H1 (cell line): ENCODE results near the gene DYNC2H1. TPM values are rescaled to one million over a fixed set of nuclear protein-coding genes. Genes with fewer than 3 reads are reported as not detected.

Source experiments
- CTCF ChIA-PET: fragments of 300-600 bp; sonication (Branson Sonifier 250); formaldehyde crosslinking; loops from one replicate; lab custom pipeline; 2021; ENCODE audit not compliant: partially characterized antibody; lab: Charles Lee
- POLR2A ChIA-PET: fragments of 300-600 bp; sonication (Branson Sonifier 250); formaldehyde crosslinking; loops from one replicate; lab custom pipeline; 2021; ENCODE audit warnings: inconsistent platforms; ENCODE audit not compliant: partially characterized antibody; lab: Charles Lee
- DNase-seq, 2 experiments: peaks; one replicate each; pipeline versions ENCODE4 v3.0.0 to v3.0.0-alpha.2; 2010 to 2022; ENCODE audit warnings: low spot score in 2 of 2, low read depth in 1 of 2, mixed read lengths in 1 of 2
- FAIRE-seq: peaks from 2 replicates; lab custom pipeline; 2011; peaks lifted over from hg19 to GRCh38; lab: Jason Lieb, UNC
- H2AFZ ChIP-seq: 2 replicates; pipeline ENCODE4 v1.8.1; 2012; ENCODE audit warnings: low read length, inconsistent platforms
- H2AK5ac ChIP-seq: 2 replicates; pipeline ENCODE4 v1.6.1; 2013; ENCODE audit warnings: low read depth, low read length
- H2BK120ac ChIP-seq: replicated peaks from 2 replicates; pipeline ENCODE3; 2013; ENCODE audit warnings: low read depth, low read length, inconsistent platforms
- H2BK12ac ChIP-seq: 2 replicates; pipeline ENCODE4 v1.6.1; 2013; ENCODE audit warnings: low read depth, low read length
- H2BK15ac ChIP-seq: 2 replicates; pipeline ENCODE4 v1.6.1; 2013; ENCODE audit warnings: low read length
- H2BK20ac ChIP-seq: 2 replicates; pipeline ENCODE4 v1.6.1; 2013; ENCODE audit warnings: low read length
- H2BK5ac ChIP-seq: 2 replicates; pipeline ENCODE4 v1.6.1; 2013; ENCODE audit warnings: low read depth, low read length
- H3K14ac ChIP-seq: 2 replicates; pipeline ENCODE4 v1.6.1; 2013; ENCODE audit warnings: inconsistent platforms; ENCODE audit not compliant: insufficient read length
- H3K18ac ChIP-seq: 2 replicates; pipeline ENCODE4 v1.6.1; 2013; ENCODE audit warnings: low read length; ENCODE audit errors: extremely low read depth
- H3K23ac ChIP-seq: 2 replicates; pipeline ENCODE4 v1.6.1; 2013; ENCODE audit warnings: inconsistent platforms; ENCODE audit not compliant: insufficient read length
- H3K23me2 ChIP-seq: 2 replicates; pipeline ENCODE4 v1.6.1; 2013; ENCODE audit warnings: low read depth, low read length
- H3K27ac ChIP-seq: 2 replicates; pipeline ENCODE4 v1.6.1; 2011; ENCODE audit warnings: low read depth, low read length, inconsistent platforms
- H3K27me3 ChIP-seq, 4 experiments: replicated peaks in 1 of 4; 1 replicate in 1 of 4; 2 replicates in 3 of 4; pipeline versions ENCODE4 v1.6.1 to v1.8.1; 2011 to 2013; ENCODE audit warnings: low read length in 3 of 4, mild to moderate bottlenecking in 3 of 4, inconsistent platforms in 2 of 4, mixed read lengths in 2 of 4, moderate library complexity in 1 of 4; ENCODE audit not compliant: control insufficient read depth in 3 of 4, insufficient read depth in 3 of 4; ENCODE audit errors: extremely low read depth in 1 of 4
- H3K36me3 ChIP-seq, 4 experiments: 2 replicates each; pipeline versions ENCODE4 v1.6.1 to v1.8.1; 2011 to 2013; ENCODE audit warnings: mild to moderate bottlenecking in 4 of 4, low read length in 3 of 4, moderate library complexity in 2 of 4, control low read depth in 1 of 4, inconsistent platforms in 1 of 4; ENCODE audit not compliant: insufficient read depth in 4 of 4, control insufficient read depth in 2 of 4
- H3K4ac ChIP-seq: replicated peaks from 2 replicates; pipeline ENCODE3; 2013; ENCODE audit warnings: low read length, low read depth, mixed read lengths, inconsistent platforms; ENCODE audit not compliant: insufficient read length
- H3K4me1 ChIP-seq, 4 experiments: replicated peaks in 1 of 4; 1 replicate in 1 of 4; 2 replicates in 3 of 4; pipeline versions ENCODE4 v1.6.1 to v1.8.1; 2011 to 2013; ENCODE audit warnings: low read length in 3 of 4, inconsistent platforms in 2 of 4, mixed read lengths in 1 of 4; ENCODE audit not compliant: insufficient read depth in 4 of 4, control insufficient read depth in 3 of 4
- H3K4me2 ChIP-seq, 2 experiments: 2 replicates each; pipeline versions ENCODE4 v1.6.1 to v1.8.1; 2011 to 2013; ENCODE audit warnings: low read depth in 2 of 2, low read length in 2 of 2, control low read depth in 1 of 2, inconsistent platforms in 1 of 2, mild to moderate bottlenecking in 1 of 2; ENCODE audit not compliant: insufficient read depth in 1 of 2
- H3K4me3 ChIP-seq, 4 experiments: fragments of 200-600, 300-600 bp in 1 of 4; sonication (generic), shearing (Covaris generic), sonication (Bioruptor Twin) in 1 of 4; 2 replicates each; pipeline versions ENCODE4 v1.5.1 to v1.8.1; 2011 to 2016; ENCODE audit warnings: low read length in 4 of 4, low read depth in 3 of 4, control low read depth in 2 of 4, inconsistent platforms in 2 of 4, mild to moderate bottlenecking in 2 of 4, mixed read lengths in 1 of 4, moderate library complexity in 1 of 4; ENCODE audit not compliant: insufficient read depth in 2 of 4; ENCODE audit errors: extremely low read depth in 1 of 4
- H3K56ac ChIP-seq: replicated peaks from 2 replicates; pipeline ENCODE3; 2013; ENCODE audit warnings: low read depth, mild to moderate bottlenecking, mixed read lengths, low read length, inconsistent platforms; ENCODE audit not compliant: insufficient read length
- H3K79me1 ChIP-seq: 2 replicates; pipeline ENCODE4 v1.6.1; 2013; ENCODE audit warnings: low read depth, low read length, control low read depth
- H3K79me2 ChIP-seq, 2 experiments: 2 replicates each; pipeline versions ENCODE4 v1.6.1 to v1.8.1; 2012 to 2013; ENCODE audit warnings: low read length in 2 of 2, mild to moderate bottlenecking in 2 of 2, inconsistent platforms in 1 of 2; ENCODE audit not compliant: insufficient read depth in 2 of 2, control insufficient read depth in 1 of 2
- H3K9ac ChIP-seq, 4 experiments: replicated peaks in 1 of 4; 1 replicate in 1 of 4; 2 replicates in 3 of 4; pipeline versions ENCODE4 v1.6.1 to v1.8.1; 2011 to 2013; ENCODE audit warnings: low read depth in 3 of 4, low read length in 3 of 4, control low read depth in 2 of 4, mild to moderate bottlenecking in 2 of 4, moderate library complexity in 2 of 4, inconsistent platforms in 1 of 4; ENCODE audit errors: extremely low read depth in 1 of 4
- H3K9me3 ChIP-seq, 2 experiments: 2 replicates each; pipeline versions ENCODE4 v1.6.1 to v1.8.1; 2012 to 2013; ENCODE audit warnings: mild to moderate bottlenecking in 2 of 2, moderate library complexity in 2 of 2, control low read depth in 1 of 2, inconsistent platforms in 1 of 2, low read depth in 1 of 2, low read length in 1 of 2, mixed read lengths in 1 of 2; ENCODE audit not compliant: insufficient read depth in 2 of 2
- H4K20me1 ChIP-seq, 2 experiments: replicated peaks in 1 of 2; 2 replicates each; pipeline versions ENCODE3 to v1.8.1; 2011 to 2013; ENCODE audit warnings: inconsistent platforms in 2 of 2, low read length in 2 of 2, mild to moderate bottlenecking in 1 of 2; ENCODE audit not compliant: insufficient read depth in 2 of 2, control insufficient read depth in 1 of 2
- H4K5ac ChIP-seq: 2 replicates; pipeline ENCODE4 v1.6.1; 2013; ENCODE audit warnings: low read length, low read depth, mixed read lengths, inconsistent platforms; ENCODE audit not compliant: insufficient read length
- H4K8ac ChIP-seq: 2 replicates; pipeline ENCODE4 v1.8.0; 2013; ENCODE audit warnings: mild to moderate bottlenecking, moderate library complexity, low read length, inconsistent platforms; ENCODE audit not compliant: insufficient read depth; ENCODE audit errors: extremely low read depth
- H4K91ac ChIP-seq: replicated peaks from 2 replicates; pipeline ENCODE3; 2013; ENCODE audit warnings: low read length, mixed read lengths, inconsistent platforms; ENCODE audit not compliant: insufficient read length
- MAX ChIP-seq: IDR thresholded peaks from 2 replicates; pipeline ENCODE4 v1.6.1; 2012; ENCODE audit warnings: inconsistent platforms
- NRF1 ChIP-seq: IDR thresholded peaks from 2 replicates; pipeline ENCODE4 v1.6.1; 2011; ENCODE audit warnings: mild to moderate bottlenecking, low read depth, low read length, improper control_type of control experiment
- POLR2A ChIP-seq, 2 experiments: IDR thresholded peaks; 1 replicate in 1 of 2; 2 replicates in 1 of 2; pipeline ENCODE4 v1.6.1; 2011; ENCODE audit warnings: low read depth in 2 of 2, low read length in 2 of 2, mild to moderate bottlenecking in 2 of 2; ENCODE audit errors: control extremely low read depth in 1 of 2
- SP2 ChIP-seq: IDR thresholded peaks from 2 replicates; pipeline ENCODE4 v1.6.1; 2012; ENCODE audit warnings: mild to moderate bottlenecking, low read length, inconsistent platforms
- WGBS, 2 experiments: shearing (Covaris generic) in 1 of 2; methylation state at CpG; one replicate each; pipeline versions ENCODE4 v1.1.6 to v1.1.7; 2013 to 2015; ENCODE audit warnings: low lambda C conversion rate in 2 of 2, mixed read lengths in 2 of 2, inconsistent platforms in 1 of 2, low coverage in 1 of 2, missing lambda C conversion rate in 1 of 2; ENCODE audit not compliant: insufficient replicate concordance in 2 of 2, insufficient coverage in 1 of 2, insufficient read length in 1 of 2; ENCODE audit errors: extremely low coverage in 1 of 2, missing lambda C conversion rate in 1 of 2; 5-methylcytosine and 5-hydroxymethylcytosine counted together
- polyA plus RNA-seq, 7 experiments: library from polyadenylated mRNA; depleted of rRNA in 3 of 7; stranded (reverse) in 5 of 7; unstranded in 2 of 7; fragments of >200 nt in 5 of 7; fragments of 200-250 nt in 2 of 7; gene quantifications; 1 replicate in 5 of 7; 2 replicates in 1 of 7; 4 replicates in 1 of 7; pipeline versions ENCODE4 v1.2.1 to v1.2.3, GENCODE V29; 2011 to 2013; ENCODE audit warnings: missing spikeins in 2 of 7, mixed read lengths in 2 of 7
- total RNA-seq: library from RNA; stranded (reverse); fragmentation: NEBNext Ultra II Directional; extraction: Animal tissue kit (Norgen Biotek cat#: 25700); gene quantifications from 2 replicates; pipeline ENCODE4 v1.2.1, GENCODE V29; 2021

The DYNC2H1 gene
- total and polyA plus RNA-seq, 2 of the 8 experiments (the other 6 are each of a cell fraction or from before 2014, with no cell fraction given): 6.2 to 12.0 TPM

- H3K27me3 ChIP-seq: no peaks in the 10 kb centered on the region
- FAIRE-seq: no peak
- no peak overlapping the region for H2BK20ac ChIP-seq
These were observed 5.6 kb downstream of the DYNC2H1 start for GRCh38 chr11:103114836-103115235.

More at GRCh38 chr11:103114836-103115235, 5.6 kb downstream of the DYNC2H1 start:
- Histone ChIP-seq H2BK5ac (no peak overlapping the region), H3K18ac (no peak overlapping the region), H3K9ac (no peak overlapping the region), H3K79me2 (no peaks in the 10 kb centered on the region; a peak in 1 of 4 replicates), H4K5ac (no peak overlapping the region), H3K14ac (no peak overlapping the region), H3K9me3 (no peaks in the 10 kb centered on the region), H4K8ac (no peak overlapping the region), H3K4me2 (no peak overlapping the region), H3K79me1 (no peaks in the 10 kb centered on the region), H4K91ac (no peak overlapping the region), H3K4ac (no peak overlapping the region), H2BK15ac (no peak overlapping the region), H3K23me2 (0 out of 2 replicates have a peak, but pooled peaks cover under 1% of the 10 kb centered on the region), H3K4me3 (no peak overlapping the region), H2AFZ (no peak overlapping the region), H2AK5ac (no peak overlapping the region), H3K56ac (no peak overlapping the region), H3K23ac (no peak overlapping the region), H2BK120ac (no peak overlapping the region), H3K27ac (no peak overlapping the region), H3K4me1 (no peaks in the 10 kb centered on the region), H3K36me3 (peaks cover 0 to 9% (median 3%) of the 10 kb centered on the region in 4 experiments; a peak in 4 of 8 replicates), H2BK12ac (no peak overlapping the region), H4K20me1 (no peaks in the 10 kb centered on the region)
- no peak for DNase-seq
- 91% methylated on average over 4 of the region's 4 CpGs; no CpG with 5 or more reads in 1 of the 2 experiments for WGBS, 2 experiments
- TF ChIP-seq POLR2A (IDR thresholded peaks at IDR 0.05; ENCODE audit: control extremely low read depth in 1 of 2, low read depth in 2 of 2, low read length in 2 of 2): no peak
- no peak for TF ChIP-seq SP2
- TF ChIP-seq MAX: no peak
- TF ChIP-seq NRF1: no peak
- POLR2A ChIA-PET: no interaction called here
- CTCF ChIA-PET: interaction anchor here (0.7 kb wide), 1 partner anchor 45 kb away, joined by 3 read pairs; no protein-coding TSS in a partner anchor
